RPMI8226 (cell line): Measurements from ENCODE around the gene KLHL29.

Experiments
- DNase-seq: peaks from one replicate; pipeline ENCODE4 v3.0.0-alpha.2; 2015

Gene KLHL29

GRCh38 chr2:23645230-23645808 lies 260.3 kb downstream of the KLHL29 start:
- no peak for DNase-seq

DNA sequence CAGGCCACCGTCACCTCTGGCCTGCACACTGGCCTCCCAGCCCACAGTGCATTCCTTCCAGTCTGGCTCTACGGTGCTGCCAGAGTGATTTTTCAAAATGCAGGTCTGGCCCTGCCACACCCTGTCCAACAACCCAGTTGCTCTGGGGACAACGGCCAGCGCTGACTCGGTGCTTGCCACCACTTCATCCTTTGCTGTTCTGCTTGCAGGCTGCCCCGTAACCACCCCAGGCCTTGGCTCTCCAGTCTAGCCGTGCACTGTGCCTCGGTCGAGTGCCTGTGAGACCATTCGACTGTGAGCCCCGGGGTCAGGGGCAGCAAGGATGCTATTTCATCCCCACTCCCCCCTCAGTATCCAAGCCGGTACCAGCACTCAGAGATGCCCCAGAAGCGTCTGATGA lies 262.6 kb downstream of the KLHL29 start:
- DNase-seq: no peak

DNA sequence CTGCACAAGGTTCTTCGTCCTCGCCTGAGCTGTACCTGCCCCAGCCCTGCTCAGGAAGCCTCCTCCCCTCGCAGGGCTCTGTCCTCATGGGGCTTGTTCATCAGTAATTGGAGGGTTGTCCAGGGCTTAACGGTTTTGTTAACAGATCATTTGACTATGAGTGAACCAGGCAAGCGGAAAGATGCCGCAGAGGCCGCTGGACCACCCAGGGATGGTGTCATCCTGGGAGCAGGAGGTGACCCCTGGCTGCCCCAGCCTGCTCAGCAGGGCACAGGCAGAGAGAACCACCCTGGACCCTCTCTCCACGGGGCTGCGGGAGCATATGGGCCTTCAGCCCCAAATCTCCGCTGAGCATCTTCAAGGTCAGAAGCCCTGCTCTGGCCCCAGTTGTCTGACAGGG lies 264.3 kb downstream of the KLHL29 start:
- DNase-seq: no peak

DNA sequence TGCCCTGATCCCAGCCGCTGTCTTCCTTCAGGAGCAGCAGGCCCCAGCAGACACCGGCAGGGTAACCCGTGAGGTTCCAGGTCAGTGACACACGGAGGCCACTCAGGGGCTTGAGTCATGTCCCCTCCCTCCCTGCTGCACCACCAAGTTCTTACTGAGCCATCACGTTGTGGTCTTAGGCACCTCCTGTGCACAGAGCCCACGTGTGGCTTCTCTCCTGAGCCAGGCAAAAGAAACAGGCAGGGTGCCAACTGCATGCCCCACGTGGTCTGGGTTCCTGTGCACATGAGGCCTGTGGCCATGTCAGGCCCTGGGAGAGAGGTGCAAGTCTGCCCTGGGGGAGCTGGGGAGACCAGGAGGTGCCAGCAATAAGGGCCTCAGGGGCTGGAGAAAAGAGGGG lies 264.8 kb downstream of the KLHL29 start:
- peak; percentile 91 for DNase-seq

GRCh38 chr2:23651187-23652080 lies 266.5 kb downstream of the KLHL29 start:
- peak; percentile 59 for DNase-seq

- no peak for DNase-seq
These were observed 268.3 kb downstream of the KLHL29 start for GRCh38 chr2:23653326-23653725.

- no peak for DNase-seq
These were observed 269.8 kb downstream of the KLHL29 start for GRCh38 chr2:23654756-23655155.

DNA sequence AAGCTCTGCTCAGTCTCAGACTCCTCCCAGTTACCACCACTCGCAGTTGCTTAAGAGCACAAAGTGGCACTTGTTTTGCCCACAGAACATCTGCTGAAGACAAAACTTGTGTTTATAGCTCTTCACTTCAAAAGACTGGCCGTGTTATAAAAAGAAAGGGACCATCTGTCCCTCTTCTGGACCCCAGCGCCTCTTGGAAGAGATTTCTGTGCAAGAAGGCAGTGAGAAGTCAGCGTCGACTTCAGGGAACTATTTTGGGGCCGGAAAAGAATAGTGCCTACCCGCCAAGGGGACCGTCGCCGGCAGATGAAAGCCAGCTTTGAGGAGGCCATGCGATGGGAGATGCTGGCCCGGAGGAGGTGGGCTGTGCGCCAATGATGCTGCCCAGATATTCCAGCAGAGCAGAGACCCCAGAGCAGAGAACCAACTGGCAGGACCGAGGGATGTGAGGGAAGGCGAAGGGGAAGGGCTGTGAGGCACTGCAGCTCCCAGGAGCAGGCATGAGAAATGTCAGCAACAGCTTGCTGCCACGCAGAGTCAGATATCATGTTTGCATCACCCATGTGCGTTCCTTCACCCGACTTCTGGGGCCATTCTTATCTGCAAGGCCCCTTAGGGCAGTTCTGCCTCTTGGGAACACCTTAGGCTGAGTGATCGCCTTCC lies 271.1 kb downstream of the KLHL29 start:
- DNase-seq: no peak

DNA sequence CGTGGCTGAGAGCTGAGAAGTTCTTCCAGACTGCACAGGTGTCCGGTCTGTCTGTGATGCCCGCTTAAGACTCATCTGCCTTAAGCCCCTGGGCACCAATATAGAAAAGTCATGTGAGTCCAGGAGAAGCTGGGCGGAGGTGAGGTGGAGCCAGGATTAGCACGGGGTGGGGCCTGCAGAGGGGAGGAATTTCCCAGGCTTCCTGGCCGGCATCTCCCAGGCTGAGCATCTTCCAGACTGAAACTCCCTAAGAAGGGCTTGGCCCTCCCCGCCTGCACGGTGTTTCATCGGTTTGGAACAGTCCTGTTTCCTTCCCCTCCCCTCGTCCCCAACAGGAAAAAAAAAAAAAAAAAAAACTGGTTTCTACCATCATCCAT lies 271.6 kb downstream of the KLHL29 start:
- no peak for DNase-seq

- no peak for DNase-seq
These were observed 272.4 kb downstream of the KLHL29 start for GRCh38 chr2:23657371-23657770.

GRCh38 chr2:23657934-23658333 lies 273.0 kb downstream of the KLHL29 start:
- DNase-seq: no peak

- peak; percentile 49 for DNase-seq
These were observed 273.5 kb downstream of the KLHL29 start for GRCh38 chr2:23658466-23658942.

GRCh38 chr2:23659328-23659727 lies 274.3 kb downstream of the KLHL29 start:
- no peak for DNase-seq

- DNase-seq: no peak
These were observed 274.8 kb downstream of the KLHL29 start for GRCh38 chr2:23659773-23660172.

DNA sequence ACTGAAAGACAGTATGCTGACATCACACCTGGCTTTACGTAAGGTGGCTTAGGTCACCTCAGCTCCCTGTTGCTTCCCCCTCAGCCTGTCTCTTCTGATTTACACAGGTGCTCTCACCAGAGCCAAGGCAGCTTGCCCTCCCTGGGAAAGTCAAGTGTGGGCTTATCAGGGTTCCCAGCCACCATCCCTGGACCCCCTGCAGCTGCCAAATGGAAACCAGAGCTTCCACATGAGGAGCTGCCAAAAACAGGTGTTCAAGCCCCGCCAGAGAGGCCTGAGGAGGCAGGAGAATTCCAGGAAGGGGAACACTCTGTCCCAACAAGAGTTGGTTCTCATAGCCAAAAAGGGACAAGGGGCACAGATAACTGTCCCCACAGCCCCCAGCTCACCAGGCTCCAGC lies 275.3 kb downstream of the KLHL29 start:
- DNase-seq: no peak

DNA sequence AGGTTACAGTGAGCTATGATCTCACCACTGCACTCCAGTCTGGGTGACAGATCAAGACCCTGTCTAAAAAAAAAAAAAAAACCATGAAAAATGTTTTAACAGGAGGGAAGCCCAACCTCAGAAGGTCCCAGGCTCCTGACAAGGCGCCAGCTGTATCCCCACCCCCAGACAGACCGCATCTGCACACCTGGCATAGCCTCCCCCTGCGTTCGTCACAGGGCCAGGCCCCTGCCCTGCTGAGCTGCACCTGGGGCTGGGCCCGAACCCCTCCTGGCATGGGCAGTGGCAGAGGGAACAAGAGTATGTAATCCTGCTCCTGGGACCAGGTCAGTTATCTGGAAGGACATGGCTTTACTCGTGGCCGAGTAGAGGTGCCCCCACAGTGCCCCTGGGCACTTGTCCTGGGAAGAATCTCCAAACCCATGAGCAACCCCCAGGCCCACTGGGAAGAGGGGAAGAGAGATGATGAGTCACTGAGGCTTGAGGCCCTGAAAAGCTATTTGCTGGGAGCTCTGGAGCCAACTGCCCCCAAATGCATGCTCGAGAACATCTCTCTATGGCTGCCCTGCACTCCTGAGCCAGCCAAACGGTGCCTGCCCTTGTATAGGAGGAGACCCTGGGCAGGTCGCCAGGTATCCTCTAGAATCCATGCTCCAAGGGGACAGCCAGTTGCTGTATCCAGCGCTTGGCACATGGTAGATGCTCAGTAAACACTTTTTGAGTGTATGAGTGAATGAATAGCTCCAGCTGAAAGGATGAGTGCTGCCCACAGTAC lies 276.5 kb downstream of the KLHL29 start:
- peak; percentile 91 for DNase-seq

- DNase-seq: no peak
These were observed 277.5 kb downstream of the KLHL29 start for GRCh38 chr2:23662466-23662865.

- peak; percentile 74 for DNase-seq
These were observed 278.3 kb downstream of the KLHL29 start for GRCh38 chr2:23662941-23663920.

GRCh38 chr2:23664066-23664788 lies 279.2 kb downstream of the KLHL29 start:
- DNase-seq: peak; percentile 52

GRCh38 chr2:23666241-23666979 lies 281.4 kb downstream of the KLHL29 start:
- DNase-seq: peak; percentile 60
